ENCODE measurements around the gene TFDP2. TPM values are rescaled to one million over a fixed set of nuclear protein-coding genes. Genes with fewer than 3 reads are reported as not detected.
A peak's percentile ranks its signal among the peaks of the same experiment; 100 is the strongest.
"Not testable (repeated sequence)": the region's sequence is repeated elsewhere in the genome, so short reads cannot be mapped to it uniquely, and the experiment has no call there.

The TFDP2 gene
- total and polyA plus RNA-seq, 10 donors: 4.1 to 40.5 (median 27.9) TPM

DNA sequence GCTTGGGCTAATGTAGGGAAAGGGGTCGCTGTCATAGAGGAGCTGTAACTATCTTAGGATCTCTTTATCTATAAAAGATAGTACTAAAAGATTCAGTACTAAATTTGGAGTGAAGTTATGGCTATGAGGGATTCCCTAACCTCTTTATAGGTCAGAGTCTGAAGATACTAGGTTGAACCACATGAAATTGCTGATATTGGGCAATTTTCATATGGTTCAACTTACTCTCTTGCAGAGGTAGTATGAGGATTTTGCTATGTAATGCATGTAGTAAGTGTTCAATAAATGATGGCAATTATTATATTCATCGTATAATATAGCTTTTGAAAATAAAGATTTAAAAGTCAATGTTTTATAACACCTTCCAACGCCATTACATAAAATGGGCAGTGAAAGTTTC lies 1.9 kb upstream of the TFDP2 start:
- H3K4me3 ChIP-seq: no peak overlapping the region
- no peaks in the 10 kb centered on the region for H3K36me3 ChIP-seq
- H3K27ac ChIP-seq: no peak overlapping the region
- 85 to 90% (median 87%) methylated on average over 3 of the region's 3 CpGs for WGBS, 5 donors
- no peaks in the 10 kb centered on the region for H3K27me3 ChIP-seq (replicated peaks in 1 of 7)
- DNase-seq: no peak
- intact Hi-C loops (cut with DNase I; ENCODE audit: low total_unique reads): no loop called here
- TF ChIP-seq, protein P1, sequence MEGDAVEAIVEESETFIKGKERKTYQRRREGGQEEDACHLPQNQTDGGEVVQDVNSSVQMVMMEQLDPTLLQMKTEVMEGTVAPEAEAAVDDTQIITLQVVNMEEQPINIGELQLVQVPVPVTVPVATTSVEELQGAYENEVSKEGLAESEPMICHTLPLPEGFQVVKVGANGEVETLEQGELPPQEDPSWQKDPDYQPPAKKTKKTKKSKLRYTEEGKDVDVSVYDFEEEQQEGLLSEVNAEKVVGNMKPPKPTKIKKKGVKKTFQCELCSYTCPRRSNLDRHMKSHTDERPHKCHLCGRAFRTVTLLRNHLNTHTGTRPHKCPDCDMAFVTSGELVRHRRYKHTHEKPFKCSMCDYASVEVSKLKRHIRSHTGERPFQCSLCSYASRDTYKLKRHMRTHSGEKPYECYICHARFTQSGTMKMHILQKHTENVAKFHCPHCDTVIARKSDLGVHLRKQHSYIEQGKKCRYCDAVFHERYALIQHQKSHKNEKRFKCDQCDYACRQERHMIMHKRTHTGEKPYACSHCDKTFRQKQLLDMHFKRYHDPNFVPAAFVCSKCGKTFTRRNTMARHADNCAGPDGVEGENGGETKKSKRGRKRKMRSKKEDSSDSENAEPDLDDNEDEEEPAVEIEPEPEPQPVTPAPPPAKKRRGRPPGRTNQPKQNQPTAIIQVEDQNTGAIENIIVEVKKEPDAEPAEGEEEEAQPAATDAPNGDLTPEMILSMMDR (IDR thresholded peaks at IDR 0.05 in 8 of 11, conservative IDR thresholded peaks at IDR 0.05 in 3 of 11): no peak
- TF ChIP-seq POLR2A (IDR thresholded peaks at IDR 0.05) (no peak), POLR2AphosphoS5 (IDR thresholded peaks at IDR 0.05) (no peak)
- peaks cover 4 to 33% (median 24%) of the 10 kb centered on the region in 6 donors for H3K4me1 ChIP-seq
- H3K9me3 ChIP-seq: no peaks in the 10 kb centered on the region

DNA sequence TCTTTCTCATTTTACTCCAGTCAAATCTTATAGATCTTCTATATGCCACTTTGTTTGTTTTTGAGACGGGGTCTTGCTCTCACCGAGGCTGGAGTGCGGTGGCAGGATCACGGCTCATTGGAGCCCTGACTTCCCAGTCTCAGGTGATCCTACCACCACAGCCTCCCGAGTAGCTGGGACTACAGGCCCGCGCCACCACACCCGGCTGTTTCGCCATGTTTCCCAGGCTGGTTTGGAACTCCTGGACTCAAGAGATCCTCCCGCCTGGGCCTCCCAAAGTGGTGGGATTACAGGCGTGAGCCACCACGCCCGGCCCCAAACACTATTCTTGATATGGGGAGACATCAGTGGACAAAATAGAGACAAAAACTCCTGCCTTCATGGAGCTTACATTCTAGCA lies 927 bp upstream of the TFDP2 start:
- Histone ChIP-seq H3K9me3 (no peaks in the 10 kb centered on the region), H3K27me3 (replicated peaks in 1 of 7) (no peaks in the 10 kb centered on the region), H3K27ac (no peak overlapping the region), H3K4me3 (no peak overlapping the region), H3K36me3 (no peaks in the 10 kb centered on the region), H3K4me1 (peaks cover 4 to 38% (median 24%) of the 10 kb centered on the region in 6 donors)
- intact Hi-C loops (cut with DNase I; ENCODE audit: low total_unique reads): no loop called here
- DNase-seq: no peak
- TF ChIP-seq POLR2AphosphoS5 (IDR thresholded peaks at IDR 0.05): no peak
- TF ChIP-seq POLR2A (IDR thresholded peaks at IDR 0.05): no peak
- TF ChIP-seq, protein P1 (IDR thresholded peaks at IDR 0.05 in 8 of 11, conservative IDR thresholded peaks at IDR 0.05 in 3 of 11): no peak
- 94 to 97% (median 96%) methylated on average over 13 of the region's 13 CpGs for WGBS, 5 donors

DNA sequence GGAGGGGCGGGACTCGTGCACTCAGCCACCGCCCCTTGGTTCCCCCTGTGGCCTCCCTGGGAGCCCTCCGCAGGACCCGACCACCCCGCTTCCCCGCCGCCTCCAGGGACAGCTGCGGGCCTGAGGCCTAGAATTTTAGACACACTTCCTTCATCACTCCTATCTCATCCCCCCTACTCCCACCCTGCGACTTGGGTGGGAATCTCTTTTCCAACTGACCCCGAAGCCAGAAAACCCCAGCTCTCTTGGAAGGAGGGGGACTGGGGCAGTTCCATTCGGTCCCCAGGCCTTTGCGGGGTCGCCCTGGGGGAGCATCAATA lies 289 bp upstream of the TFDP2 start:
- Histone ChIP-seq H3K27ac (peak overlapping the region in 7 of 8 donors; percentile 73 to 91 (median 89)), H3K4me1 (peaks cover 4 to 42% (median 24%) of the 10 kb centered on the region in 6 donors), H3K9me3 (no peaks in the 10 kb centered on the region), H3K27me3 (replicated peaks in 1 of 7) (no peaks in the 10 kb centered on the region), H3K36me3 (no peaks in the 10 kb centered on the region), H3K4me3 (peak overlapping the region; percentile 80 to 96 (median 88))
- intact Hi-C loops (cut with DNase I; ENCODE audit: low total_unique reads): no loop called here
- no peak for DNase-seq
- no peak for TF ChIP-seq POLR2A (IDR thresholded peaks at IDR 0.05)
- no peak for TF ChIP-seq POLR2AphosphoS5 (IDR thresholded peaks at IDR 0.05)
- TF ChIP-seq, protein P1 (IDR thresholded peaks at IDR 0.05 in 8 of 11, conservative IDR thresholded peaks at IDR 0.05 in 3 of 11): no peak
- WGBS, 5 donors: 8 to 15% (median 12%) methylated on average over 14 of the region's 14 CpGs

DNA sequence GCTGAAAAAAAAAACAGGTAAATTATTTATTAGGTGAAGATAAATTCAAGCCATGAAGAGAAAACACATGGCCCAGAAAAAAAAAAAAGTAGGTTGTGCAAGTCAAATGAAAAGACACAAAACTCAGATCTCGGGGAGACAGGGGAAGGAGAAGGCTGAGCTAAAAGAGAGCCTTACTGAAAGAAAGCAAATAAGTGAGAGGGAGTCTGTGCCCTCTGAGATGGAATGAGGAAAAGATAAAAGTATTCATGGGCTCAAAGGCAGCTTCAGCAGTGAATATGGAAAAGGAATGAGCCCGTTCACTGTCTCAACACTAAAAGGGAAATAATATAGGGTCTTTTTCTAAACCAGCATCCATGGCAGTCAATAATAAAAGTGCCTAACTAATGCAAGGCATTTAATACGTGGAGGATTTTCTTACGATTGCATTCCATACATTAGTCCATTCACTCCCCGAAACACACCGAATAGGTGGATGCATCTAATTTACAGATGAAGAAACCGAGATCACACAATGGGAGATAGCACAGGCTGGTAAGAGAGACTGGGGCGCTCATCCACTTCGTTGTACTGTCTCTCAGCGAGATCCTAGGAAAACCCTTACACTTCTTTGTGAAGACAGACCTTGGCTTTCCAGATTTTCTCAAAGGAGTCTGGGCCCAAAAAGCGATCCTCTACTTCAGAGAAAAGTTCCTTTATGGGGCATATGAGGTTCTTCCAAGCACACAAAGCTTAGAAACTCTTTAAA lies 1.1 kb downstream of the TFDP2 start:
- Histone ChIP-seq H3K9me3 (no peaks in the 10 kb centered on the region), H3K36me3 (no peaks in the 10 kb centered on the region), H3K4me3 (peak overlapping the region; percentile 80 to 96 (median 88)), H3K27me3 (replicated peaks in 1 of 7) (no peaks in the 10 kb centered on the region), H3K27ac (peak overlapping the region in 7 of 8 donors; percentile 70 to 91 (median 89)), H3K4me1 (peaks cover 4 to 44% (median 24%) of the 10 kb centered on the region in 6 donors)
- TF ChIP-seq POLR2AphosphoS5 (IDR thresholded peaks at IDR 0.05) (no peak), POLR2A (IDR thresholded peaks at IDR 0.05) (no peak)
- TF ChIP-seq, protein P1 (IDR thresholded peaks at IDR 0.05 in 8 of 11, conservative IDR thresholded peaks at IDR 0.05 in 3 of 11): no peak
- intact Hi-C loops (cut with DNase I; ENCODE audit: low total_unique reads): no loop called here
- no peak for DNase-seq
- 30 to 35% (median 32%) methylated on average over 11 of the region's 11 CpGs for WGBS, 5 donors

DNA sequence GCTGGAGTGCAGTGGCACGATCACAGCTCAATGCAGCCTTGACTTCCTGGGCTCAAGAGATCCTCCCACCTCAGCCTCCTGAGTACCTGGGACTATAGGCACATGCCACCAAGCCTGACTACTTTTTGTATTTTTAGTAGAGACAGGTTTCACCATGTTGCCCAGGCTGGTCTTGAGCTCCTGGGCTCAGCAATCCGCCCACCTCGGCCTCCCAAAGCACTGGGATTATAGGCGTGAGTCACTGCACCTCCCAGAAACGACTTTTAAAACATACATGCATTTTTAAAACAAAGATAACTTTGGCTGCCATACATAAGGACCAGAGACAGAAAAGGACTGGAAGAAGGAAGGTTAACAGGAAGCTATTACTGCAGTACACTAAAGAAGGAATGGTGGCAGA lies 4.8 kb downstream of the TFDP2 start:
- Histone ChIP-seq H3K36me3 (peaks cover 0 to 18% (median 0%) of the 10 kb centered on the region in 6 donors), H3K4me1 (peaks cover 4 to 40% (median 22%) of the 10 kb centered on the region in 6 donors)
- H3K4me3 ChIP-seq; DNase-seq; H3K27me3 ChIP-seq (replicated peaks in 1 of 7); H3K9me3 ChIP-seq; H3K27ac ChIP-seq; intact Hi-C loops (cut with DNase I; ENCODE audit: low total_unique reads): not testable (repeated sequence)
- WGBS, 5 donors: 84 to 95% (median 93%) methylated on average over 5 of the region's 5 CpGs

DNA sequence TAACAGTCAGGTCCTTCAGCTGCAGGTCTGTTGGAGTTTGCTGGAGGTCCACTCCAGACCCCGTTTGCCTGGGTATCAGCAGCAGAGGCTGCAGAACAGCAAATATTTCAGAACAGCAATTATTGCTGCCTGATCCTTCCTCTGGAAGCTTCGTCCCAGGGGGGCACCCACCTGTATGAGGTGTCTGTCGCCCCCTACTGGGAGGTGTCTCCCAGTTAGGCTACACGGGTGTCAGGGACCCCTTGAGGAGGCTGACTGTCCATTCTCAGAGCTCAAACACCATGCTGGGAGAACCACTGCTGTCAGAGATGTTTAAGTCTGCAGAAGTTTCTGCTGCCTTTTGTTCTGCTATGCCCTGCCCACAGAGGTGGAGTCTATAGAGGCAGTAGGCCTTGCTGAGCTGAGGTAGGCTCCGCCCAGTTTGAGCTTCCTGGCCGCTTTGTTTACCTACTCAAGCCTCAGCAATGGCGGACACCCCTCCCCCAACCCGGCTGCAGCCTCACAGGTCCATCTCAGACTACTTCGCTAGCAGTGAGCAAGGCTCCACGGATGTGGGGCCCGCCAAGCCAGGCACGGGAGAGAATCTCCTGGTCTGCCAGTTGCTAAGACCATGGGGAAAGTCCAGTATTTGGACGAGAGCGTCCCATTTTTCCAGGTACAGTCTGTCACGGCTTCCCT lies 8.6 kb downstream of the TFDP2 start:
- H3K4me3 ChIP-seq; H3K9me3 ChIP-seq; H3K4me1 ChIP-seq; DNase-seq; H3K27me3 ChIP-seq (replicated peaks in 1 of 7); H3K27ac ChIP-seq; intact Hi-C loops (cut with DNase I; ENCODE audit: low total_unique reads): not testable (repeated sequence)
- peaks cover 0 to 20% (median 0%) of the 10 kb centered on the region in 6 donors for H3K36me3 ChIP-seq
- 92 to 97% (median 95%) methylated on average over 9 to 15 of the region's 15 CpGs for WGBS, 5 donors
